NB4 (cell line): Measurements from ENCODE around the gene STXBP4.

ENCODE experiments used
- MYC ChIP-seq: IDR thresholded peaks from 2 replicates; pipeline ENCODE4 v1.6.1; 2011; ENCODE audit warnings: low read depth, low read length
- POLR2A ChIP-seq: IDR thresholded peaks from 2 replicates; pipeline ENCODE4 v1.6.1; 2011; ENCODE audit warnings: mild to moderate bottlenecking; ENCODE audit not compliant: insufficient read length; ENCODE audit errors: extremely low read depth
- TF ChIP-seq, protein P1 (sequence below): IDR thresholded peaks from one replicate; pipeline ENCODE4 v1.5.1; 2012; ENCODE audit warnings: low read depth, low read length
- TF ChIP-seq, protein P2 (sequence below): IDR thresholded peaks from 2 replicates; pipeline ENCODE4 v1.6.1; 2011; ENCODE audit warnings: low read depth, low read length

DNA sequence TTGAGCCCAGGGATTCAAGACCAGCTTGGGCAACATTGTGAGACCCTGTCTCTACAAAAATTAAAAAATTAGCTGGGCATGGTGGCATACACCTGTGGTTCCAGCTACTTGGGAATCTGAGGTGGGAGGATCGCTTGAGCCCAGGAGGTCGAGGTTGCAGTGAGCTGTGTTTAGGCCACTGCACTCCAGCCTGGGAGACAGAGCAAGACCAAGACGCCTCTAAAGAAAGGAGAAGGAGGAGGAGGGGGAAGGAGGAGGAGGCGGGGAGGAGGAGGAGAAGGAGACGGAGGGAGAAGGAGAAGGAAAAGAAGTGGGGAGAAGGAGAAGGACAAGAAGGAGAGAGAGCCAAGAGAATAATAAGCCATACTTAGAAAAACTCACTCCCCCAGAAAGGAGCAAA is 35.9 kb downstream of the STXBP4 start:
- no peak for TF ChIP-seq MYC
- TF ChIP-seq, protein P1, sequence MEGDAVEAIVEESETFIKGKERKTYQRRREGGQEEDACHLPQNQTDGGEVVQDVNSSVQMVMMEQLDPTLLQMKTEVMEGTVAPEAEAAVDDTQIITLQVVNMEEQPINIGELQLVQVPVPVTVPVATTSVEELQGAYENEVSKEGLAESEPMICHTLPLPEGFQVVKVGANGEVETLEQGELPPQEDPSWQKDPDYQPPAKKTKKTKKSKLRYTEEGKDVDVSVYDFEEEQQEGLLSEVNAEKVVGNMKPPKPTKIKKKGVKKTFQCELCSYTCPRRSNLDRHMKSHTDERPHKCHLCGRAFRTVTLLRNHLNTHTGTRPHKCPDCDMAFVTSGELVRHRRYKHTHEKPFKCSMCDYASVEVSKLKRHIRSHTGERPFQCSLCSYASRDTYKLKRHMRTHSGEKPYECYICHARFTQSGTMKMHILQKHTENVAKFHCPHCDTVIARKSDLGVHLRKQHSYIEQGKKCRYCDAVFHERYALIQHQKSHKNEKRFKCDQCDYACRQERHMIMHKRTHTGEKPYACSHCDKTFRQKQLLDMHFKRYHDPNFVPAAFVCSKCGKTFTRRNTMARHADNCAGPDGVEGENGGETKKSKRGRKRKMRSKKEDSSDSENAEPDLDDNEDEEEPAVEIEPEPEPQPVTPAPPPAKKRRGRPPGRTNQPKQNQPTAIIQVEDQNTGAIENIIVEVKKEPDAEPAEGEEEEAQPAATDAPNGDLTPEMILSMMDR = no peak
- TF ChIP-seq POLR2A = no peak
- TF ChIP-seq, protein P2, sequence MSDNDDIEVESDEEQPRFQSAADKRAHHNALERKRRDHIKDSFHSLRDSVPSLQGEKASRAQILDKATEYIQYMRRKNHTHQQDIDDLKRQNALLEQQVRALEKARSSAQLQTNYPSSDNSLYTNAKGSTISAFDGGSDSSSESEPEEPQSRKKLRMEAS = no peak
